ENCODE measurements around the gene C9orf50.
A peak's percentile ranks its signal among the peaks of the same experiment; 100 is the strongest.
"Not testable (repeated sequence)": the region's sequence is repeated elsewhere in the genome, so short reads cannot be mapped to it uniquely, and the experiment has no call there.

C9orf50 gene

GRCh38 chr9:129640086-129640870, 19.4 kb upstream of the C9orf50 start:
- 92 to 93% methylated on average over 25 of the region's 25 CpGs for WGBS, 2 experiments
- Histone ChIP-seq H3K27ac (ENCODE audit: insufficient read depth, low read depth, low read length, poor library complexity, severe bottlenecking) (no peak overlapping the region), H3K36me3 (ENCODE audit: control insufficient read depth, insufficient read depth, low read length) (peaks cover 22% of the 10 kb centered on the region), H3K27me3 (ENCODE audit: control insufficient read depth, insufficient read depth, low read length, poor library complexity, severe bottlenecking) (no peaks in the 10 kb centered on the region), H3K4me1 (ENCODE audit: control insufficient read depth, insufficient read depth, low read length) (peaks cover 9% of the 10 kb centered on the region), H3K4me3 (ENCODE audit: insufficient read depth, low read depth, low read length) (peak overlapping the region; percentile 81), H3K9me3 (ENCODE audit: control insufficient read depth, low read length) (no peaks in the 10 kb centered on the region)

- 90 to 93% methylated on average over 12 of the region's 12 CpGs for WGBS, 2 experiments
- no peaks in the 10 kb centered on the region for H3K27me3 ChIP-seq (ENCODE audit: control insufficient read depth, insufficient read depth, low read length, poor library complexity, severe bottlenecking)
- peaks cover 9% of the 10 kb centered on the region for H3K4me1 ChIP-seq (ENCODE audit: control insufficient read depth, insufficient read depth, low read length)
- peaks cover 27% of the 10 kb centered on the region for H3K36me3 ChIP-seq (ENCODE audit: control insufficient read depth, insufficient read depth, low read length)
- no peak overlapping the region for H3K27ac ChIP-seq (ENCODE audit: insufficient read depth, low read depth, low read length, poor library complexity, severe bottlenecking)
- no peaks in the 10 kb centered on the region for H3K9me3 ChIP-seq (ENCODE audit: control insufficient read depth, low read length)
- H3K4me3 ChIP-seq (ENCODE audit: insufficient read depth, low read depth, low read length) = no peak overlapping the region
Measured at GRCh38 chr9:129639756-129640085, 18.8 kb upstream of the C9orf50 start.

GRCh38 chr9:129639034-129639630, 18.2 kb upstream of the C9orf50 start:
- H3K9me3 ChIP-seq (ENCODE audit: control insufficient read depth, low read length) = no peaks in the 10 kb centered on the region
- no peak overlapping the region for H3K27ac ChIP-seq (ENCODE audit: insufficient read depth, low read depth, low read length, poor library complexity, severe bottlenecking)
- WGBS, 2 experiments = 95 to 96% methylated on average over 17 of the region's 17 CpGs
- H3K4me3 ChIP-seq (ENCODE audit: insufficient read depth, low read depth, low read length) = no peak overlapping the region
- no peaks in the 10 kb centered on the region for H3K27me3 ChIP-seq (ENCODE audit: control insufficient read depth, insufficient read depth, low read length, poor library complexity, severe bottlenecking)
- H3K4me1 ChIP-seq (ENCODE audit: control insufficient read depth, insufficient read depth, low read length) = peaks cover 9% of the 10 kb centered on the region
- H3K36me3 ChIP-seq (ENCODE audit: control insufficient read depth, insufficient read depth, low read length) = peaks cover 32% of the 10 kb centered on the region

- WGBS, 2 experiments = 91 to 92% methylated on average over 29 of the region's 29 CpGs
- H3K36me3 ChIP-seq (ENCODE audit: control insufficient read depth, insufficient read depth, low read length) = peaks cover 37% of the 10 kb centered on the region
- H3K9me3 ChIP-seq (ENCODE audit: control insufficient read depth, low read length) = no peaks in the 10 kb centered on the region
- H3K27me3 ChIP-seq (ENCODE audit: control insufficient read depth, insufficient read depth, low read length, poor library complexity, severe bottlenecking) = no peaks in the 10 kb centered on the region
- no peak overlapping the region for H3K27ac ChIP-seq (ENCODE audit: insufficient read depth, low read depth, low read length, poor library complexity, severe bottlenecking)
- no peak overlapping the region for H3K4me3 ChIP-seq (ENCODE audit: insufficient read depth, low read depth, low read length)
- peaks cover 9% of the 10 kb centered on the region for H3K4me1 ChIP-seq (ENCODE audit: control insufficient read depth, insufficient read depth, low read length)
Measured at GRCh38 chr9:129637673-129638439, 17.0 kb upstream of the C9orf50 start.

GRCh38 chr9:129637102-129637501, 16.2 kb upstream of the C9orf50 start:
- Histone ChIP-seq H3K9me3 (ENCODE audit: control insufficient read depth, low read length) (no peaks in the 10 kb centered on the region), H3K27me3 (ENCODE audit: control insufficient read depth, insufficient read depth, low read length, poor library complexity, severe bottlenecking) (no peaks in the 10 kb centered on the region)

GRCh38 chr9:129636343-129636742, 15.4 kb upstream of the C9orf50 start:
- H3K9me3 ChIP-seq (ENCODE audit: control insufficient read depth, low read length); H3K27me3 ChIP-seq (ENCODE audit: control insufficient read depth, insufficient read depth, low read length, poor library complexity, severe bottlenecking); H3K4me3 ChIP-seq (ENCODE audit: insufficient read depth, low read depth, low read length); H3K4me1 ChIP-seq (ENCODE audit: control insufficient read depth, insufficient read depth, low read length); H3K27ac ChIP-seq (ENCODE audit: insufficient read depth, low read depth, low read length, poor library complexity, severe bottlenecking): not testable (repeated sequence)
- WGBS, 2 experiments = 92 to 95% methylated on average over 10 of the region's 10 CpGs
- H3K36me3 ChIP-seq (ENCODE audit: control insufficient read depth, insufficient read depth, low read length) = peaks cover 41% of the 10 kb centered on the region

More at GRCh38 chr9:129637102-129637501, 16.2 kb upstream of the C9orf50 start:
- Histone ChIP-seq H3K27ac (ENCODE audit: insufficient read depth, low read depth, low read length, poor library complexity, severe bottlenecking) (no peak overlapping the region), H3K4me3 (ENCODE audit: insufficient read depth, low read depth, low read length) (no peak overlapping the region), H3K4me1 (ENCODE audit: control insufficient read depth, insufficient read depth, low read length) (peaks cover 9% of the 10 kb centered on the region), H3K36me3 (ENCODE audit: control insufficient read depth, insufficient read depth, low read length) (peaks cover 41% of the 10 kb centered on the region)
- 93 to 95% methylated on average over 9 of the region's 9 CpGs for WGBS, 2 experiments

GRCh38 chr9:129635099-129636065, 14.5 kb upstream of the C9orf50 start:
- Histone ChIP-seq H3K27me3 (ENCODE audit: control insufficient read depth, insufficient read depth, low read length, poor library complexity, severe bottlenecking) (no peaks in the 10 kb centered on the region), H3K4me1 (ENCODE audit: control insufficient read depth, insufficient read depth, low read length) (peaks cover 1% of the 10 kb centered on the region), H3K36me3 (ENCODE audit: control insufficient read depth, insufficient read depth, low read length) (peaks cover 41% of the 10 kb centered on the region), H3K9me3 (ENCODE audit: control insufficient read depth, low read length) (no peaks in the 10 kb centered on the region), H3K4me3 (ENCODE audit: insufficient read depth, low read depth, low read length) (no peak overlapping the region), H3K27ac (ENCODE audit: insufficient read depth, low read depth, low read length, poor library complexity, severe bottlenecking) (no peak overlapping the region)
- WGBS, 2 experiments = 97 to 98% methylated on average over 34 of the region's 34 CpGs

GRCh38 chr9:129633848-129634247, 12.9 kb upstream of the C9orf50 start:
- WGBS, 2 experiments = 88 to 89% methylated on average over 13 of the region's 13 CpGs

GRCh38 chr9:129633207-129633606, 12.3 kb upstream of the C9orf50 start:
- no peak overlapping the region for H3K4me3 ChIP-seq (ENCODE audit: insufficient read depth, low read depth, low read length)
- no peak overlapping the region for H3K27ac ChIP-seq (ENCODE audit: insufficient read depth, low read depth, low read length, poor library complexity, severe bottlenecking)
- WGBS, 2 experiments = 91 to 92% methylated on average over 4 of the region's 4 CpGs
- peaks cover 36% of the 10 kb centered on the region for H3K36me3 ChIP-seq (ENCODE audit: control insufficient read depth, insufficient read depth, low read length)
- H3K27me3 ChIP-seq (ENCODE audit: control insufficient read depth, insufficient read depth, low read length, poor library complexity, severe bottlenecking) = no peaks in the 10 kb centered on the region
- H3K4me1 ChIP-seq (ENCODE audit: control insufficient read depth, insufficient read depth, low read length) = no peaks in the 10 kb centered on the region
- H3K9me3 ChIP-seq (ENCODE audit: control insufficient read depth, low read length) = no peaks in the 10 kb centered on the region

More at GRCh38 chr9:129633848-129634247, 12.9 kb upstream of the C9orf50 start:
- no peaks in the 10 kb centered on the region for H3K27me3 ChIP-seq (ENCODE audit: control insufficient read depth, insufficient read depth, low read length, poor library complexity, severe bottlenecking)
- no peaks in the 10 kb centered on the region for H3K9me3 ChIP-seq (ENCODE audit: control insufficient read depth, low read length)
- H3K27ac ChIP-seq (ENCODE audit: insufficient read depth, low read depth, low read length, poor library complexity, severe bottlenecking) = no peak overlapping the region
- no peaks in the 10 kb centered on the region for H3K4me1 ChIP-seq (ENCODE audit: control insufficient read depth, insufficient read depth, low read length)
- peaks cover 38% of the 10 kb centered on the region for H3K36me3 ChIP-seq (ENCODE audit: control insufficient read depth, insufficient read depth, low read length)
- H3K4me3 ChIP-seq (ENCODE audit: insufficient read depth, low read depth, low read length) = no peak overlapping the region
